ENCODE data around the gene IFNA13.

The IFNA13 gene

GRCh38 chr9:21398955-21399489 is 31.2 kb upstream of the IFNA13 start:
- no peak for TF ChIP-seq CTCF (IDR thresholded peaks at IDR 0.05)
- DNase-seq: no peak
- Histone ChIP-seq H3K27me3 (peaks cover 7 to 60% of the 10 kb centered on the region in 2 donors), H3K4me1 (peaks cover 0 to 24% (median 12%) of the 10 kb centered on the region in 4 donors), H3K4me3 (no peak overlapping the region), H3K36me3 (no peaks in the 10 kb centered on the region), H3K27ac (no peak overlapping the region), H3K9me3 (no peaks in the 10 kb centered on the region)
- intact Hi-C loops (cut with DNase I; ENCODE audit: low total_unique reads): loop anchor here (10.0 kb wide), 1 partner anchor 74 kb away; no protein-coding TSS in a partner anchor

- DNase-seq: peak; percentile 35 to 67
- Histone ChIP-seq H3K27ac (no peak overlapping the region), H3K4me3 (peak overlapping the region; percentile 37 to 57), H3K9me3 (no peaks in the 10 kb centered on the region), H3K27me3 (peaks cover 0 to 59% of the 10 kb centered on the region in 2 donors), H3K36me3 (no peaks in the 10 kb centered on the region), H3K4me1 (peaks cover 0 to 8% (median 7%) of the 10 kb centered on the region in 4 donors)
- TF ChIP-seq CTCF (IDR thresholded peaks at IDR 0.05): peak; percentile 48 to 68
- intact Hi-C loops (cut with DNase I; ENCODE audit: low total_unique reads): loop anchor here (10.0 kb wide), 1 partner anchor 71 kb away; no protein-coding TSS in a partner anchor
These were observed 28.2 kb upstream of the IFNA13 start for GRCh38 chr9:21395778-21396717.

GRCh38 chr9:21392270-21392669 is 24.4 kb upstream of the IFNA13 start:
- Histone ChIP-seq H3K27me3 (peaks cover 0 to 54% of the 10 kb centered on the region in 2 donors), H3K4me3 (no peak overlapping the region), H3K36me3 (no peaks in the 10 kb centered on the region), H3K27ac (no peak overlapping the region), H3K9me3 (no peaks in the 10 kb centered on the region), H3K4me1 (peaks cover 0 to 8% (median 7%) of the 10 kb centered on the region in 4 donors)
- TF ChIP-seq CTCF (IDR thresholded peaks at IDR 0.05): peak in 1 of 2 experiments; percentile 5
- DNase-seq: no peak
- intact Hi-C loops (cut with DNase I; ENCODE audit: low total_unique reads): loop anchor here (10.0 kb wide), 1 partner anchor 67 kb away; no protein-coding TSS in a partner anchor

GRCh38 chr9:21385131-21385670 is 17.3 kb upstream of the IFNA13 start, which contains the start of gene IFNA2:
TSS of gene IFNA2 (minus strand) at chr9:21385398. CDS start at chr9:21385329, 69 bp downstream.
- no peak for TF ChIP-seq CTCF (IDR thresholded peaks at IDR 0.05)
- no peak within 1 kb of the TSS for H3K4me3 ChIP-seq
- no peak for DNase-seq
- intact Hi-C loops (cut with DNase I; ENCODE audit: low total_unique reads): no loop called here
- no peaks in the 10 kb centered on the region for H3K4me1 ChIP-seq
- H3K36me3 ChIP-seq: no peaks in the 10 kb centered on the region
- peaks cover 0 to 23% of the 10 kb centered on the region in 2 donors for H3K27me3 ChIP-seq
- no peaks in the 10 kb centered on the region for H3K9me3 ChIP-seq
- no peak within 1 kb of the TSS for H3K27ac ChIP-seq

- TF ChIP-seq CTCF (IDR thresholded peaks at IDR 0.05): no peak
- H3K27me3 ChIP-seq: peaks cover 0 to 26% of the 10 kb centered on the region in 2 donors
- no peak for DNase-seq
- no peak overlapping the region for H3K4me3 ChIP-seq
- no peaks in the 10 kb centered on the region for H3K36me3 ChIP-seq
- H3K4me1 ChIP-seq: no peaks in the 10 kb centered on the region
- H3K27ac ChIP-seq: no peak overlapping the region
- intact Hi-C loops (cut with DNase I; ENCODE audit: low total_unique reads): no loop called here
- no peaks in the 10 kb centered on the region for H3K9me3 ChIP-seq
These were observed 15.8 kb upstream of the IFNA13 start for GRCh38 chr9:21383627-21384026.

All from tibial artery (tissue), 4 donors.